ENCODE measurements around the gene CGNL1.

Gene CGNL1

GRCh38 chr15:57379487-57379886, 3.2 kb downstream of the CGNL1 start:
- Histone ChIP-seq H3K27me3 (replicated peaks; ENCODE audit: control insufficient read depth, insufficient read depth, low read length) (peaks cover 2% of the 10 kb centered on the region), H3K36me3 (ENCODE audit: control insufficient read depth, insufficient read depth, low read length) (no peaks in the 10 kb centered on the region), H3K4me3 (replicated peaks; ENCODE audit: low read depth, low read length) (no peak overlapping the region)
- TF ChIP-seq, protein P1, sequence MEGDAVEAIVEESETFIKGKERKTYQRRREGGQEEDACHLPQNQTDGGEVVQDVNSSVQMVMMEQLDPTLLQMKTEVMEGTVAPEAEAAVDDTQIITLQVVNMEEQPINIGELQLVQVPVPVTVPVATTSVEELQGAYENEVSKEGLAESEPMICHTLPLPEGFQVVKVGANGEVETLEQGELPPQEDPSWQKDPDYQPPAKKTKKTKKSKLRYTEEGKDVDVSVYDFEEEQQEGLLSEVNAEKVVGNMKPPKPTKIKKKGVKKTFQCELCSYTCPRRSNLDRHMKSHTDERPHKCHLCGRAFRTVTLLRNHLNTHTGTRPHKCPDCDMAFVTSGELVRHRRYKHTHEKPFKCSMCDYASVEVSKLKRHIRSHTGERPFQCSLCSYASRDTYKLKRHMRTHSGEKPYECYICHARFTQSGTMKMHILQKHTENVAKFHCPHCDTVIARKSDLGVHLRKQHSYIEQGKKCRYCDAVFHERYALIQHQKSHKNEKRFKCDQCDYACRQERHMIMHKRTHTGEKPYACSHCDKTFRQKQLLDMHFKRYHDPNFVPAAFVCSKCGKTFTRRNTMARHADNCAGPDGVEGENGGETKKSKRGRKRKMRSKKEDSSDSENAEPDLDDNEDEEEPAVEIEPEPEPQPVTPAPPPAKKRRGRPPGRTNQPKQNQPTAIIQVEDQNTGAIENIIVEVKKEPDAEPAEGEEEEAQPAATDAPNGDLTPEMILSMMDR (IDR thresholded peaks at IDR 0.05; ENCODE audit: insufficient read depth, low read length, poor library complexity, severe bottlenecking), result no peak
- no peak for DNase-seq (ENCODE audit: extremely low read depth, insufficient read length)

DNA sequence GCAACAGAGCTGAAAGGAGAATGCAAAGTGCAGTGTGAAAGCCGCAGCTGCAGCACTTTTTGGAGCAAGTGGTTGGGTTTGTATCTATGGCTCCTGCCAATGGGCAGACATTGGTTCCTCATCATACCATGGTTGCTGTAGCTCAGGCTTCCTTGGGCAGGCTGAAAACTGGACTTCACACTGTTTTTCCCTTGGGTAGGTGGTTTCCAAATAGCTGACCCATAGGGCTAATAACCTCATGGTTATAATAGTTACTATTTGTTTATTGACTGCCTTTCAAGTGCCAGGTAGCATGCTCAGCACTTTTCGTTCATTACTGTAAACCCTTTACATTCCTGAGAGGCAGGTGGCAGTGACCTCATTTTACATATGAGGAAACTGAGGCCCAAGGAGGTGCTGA, 4.5 kb downstream of the CGNL1 start:
- Histone ChIP-seq H3K27me3 (replicated peaks; ENCODE audit: control insufficient read depth, insufficient read depth, low read length) (no peaks in the 10 kb centered on the region; the same call in 1 of the 2 replicates), H3K36me3 (ENCODE audit: control insufficient read depth, insufficient read depth, low read length) (no peaks in the 10 kb centered on the region), H3K4me3 (replicated peaks; ENCODE audit: low read depth, low read length) (no peak overlapping the region)
- no peak for DNase-seq (ENCODE audit: extremely low read depth, insufficient read length)
- TF ChIP-seq, protein P1 (IDR thresholded peaks at IDR 0.05; ENCODE audit: insufficient read depth, low read length, poor library complexity, severe bottlenecking), result no peak

DNA sequence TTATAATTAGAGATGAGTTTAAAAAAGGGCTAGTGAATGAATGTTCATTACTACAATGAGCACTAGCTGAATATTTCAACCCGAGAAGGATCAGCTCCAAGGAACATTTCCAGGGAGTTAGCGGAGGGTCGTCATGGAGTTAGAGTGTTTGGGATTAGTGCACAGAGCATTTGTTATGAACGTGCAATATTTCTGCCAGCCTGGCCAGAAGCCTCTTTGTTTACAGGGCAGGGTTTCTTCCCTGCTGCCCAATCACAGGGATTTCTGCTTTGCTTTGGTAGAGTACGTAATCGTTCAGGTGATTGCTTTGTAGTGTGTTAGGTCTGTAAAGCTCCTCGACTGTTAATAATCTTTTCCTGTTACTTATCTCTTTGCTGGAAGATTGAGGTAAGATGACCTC, 5.9 kb downstream of the CGNL1 start:
- no peak for DNase-seq (ENCODE audit: extremely low read depth, insufficient read length)

DNA sequence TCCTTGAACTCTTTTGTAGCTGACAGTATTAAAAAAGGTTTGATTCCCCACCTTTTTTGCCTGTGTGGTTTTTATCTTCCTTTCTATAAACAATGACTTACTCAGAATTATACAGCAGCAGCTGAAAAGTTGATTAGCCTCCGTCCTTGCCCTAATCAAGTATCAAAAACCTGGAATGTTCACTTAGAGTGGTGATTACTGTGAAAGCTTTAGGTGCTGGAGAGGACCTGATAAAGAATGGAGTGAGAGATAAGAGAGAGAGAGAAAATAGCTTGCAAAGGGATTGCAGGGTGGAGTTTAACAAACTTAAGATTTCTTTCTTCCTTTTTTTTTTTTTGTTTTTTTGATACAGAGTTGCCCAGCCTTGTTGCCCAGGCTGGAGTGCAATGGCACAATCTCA, 6.7 kb downstream of the CGNL1 start:
- TF ChIP-seq, protein P1 (IDR thresholded peaks at IDR 0.05; ENCODE audit: insufficient read depth, low read length, poor library complexity, severe bottlenecking), result no peak
- H3K36me3 ChIP-seq (ENCODE audit: control insufficient read depth, insufficient read depth, low read length), result no peaks in the 10 kb centered on the region
- no peak overlapping the region for H3K4me3 ChIP-seq (replicated peaks; ENCODE audit: low read depth, low read length)
- no peaks in the 10 kb centered on the region for H3K27me3 ChIP-seq (replicated peaks; ENCODE audit: control insufficient read depth, insufficient read depth, low read length)
- no peak for DNase-seq (ENCODE audit: extremely low read depth, insufficient read length)

More for the DNA sequence above, 5.9 kb downstream of the CGNL1 start:
- TF ChIP-seq, protein P1 (IDR thresholded peaks at IDR 0.05; ENCODE audit: insufficient read depth, low read length, poor library complexity, severe bottlenecking), result no peak
- Histone ChIP-seq H3K36me3 (ENCODE audit: control insufficient read depth, insufficient read depth, low read length) (no peaks in the 10 kb centered on the region), H3K4me3 (replicated peaks; ENCODE audit: low read depth, low read length) (no peak overlapping the region), H3K27me3 (replicated peaks; ENCODE audit: control insufficient read depth, insufficient read depth, low read length) (no peaks in the 10 kb centered on the region)

- Histone ChIP-seq H3K27me3 (replicated peaks; ENCODE audit: control insufficient read depth, insufficient read depth, low read length) (no peaks in the 10 kb centered on the region), H3K4me3 (replicated peaks; ENCODE audit: low read depth, low read length) (no peak overlapping the region), H3K36me3 (ENCODE audit: control insufficient read depth, insufficient read depth, low read length) (no peaks in the 10 kb centered on the region)
- TF ChIP-seq, protein P1 (IDR thresholded peaks at IDR 0.05; ENCODE audit: insufficient read depth, low read length, poor library complexity, severe bottlenecking), result no peak
- no peak for DNase-seq (ENCODE audit: extremely low read depth, insufficient read length)
Observed at GRCh38 chr15:57384024-57384423, 7.7 kb downstream of the CGNL1 start.

DNA sequence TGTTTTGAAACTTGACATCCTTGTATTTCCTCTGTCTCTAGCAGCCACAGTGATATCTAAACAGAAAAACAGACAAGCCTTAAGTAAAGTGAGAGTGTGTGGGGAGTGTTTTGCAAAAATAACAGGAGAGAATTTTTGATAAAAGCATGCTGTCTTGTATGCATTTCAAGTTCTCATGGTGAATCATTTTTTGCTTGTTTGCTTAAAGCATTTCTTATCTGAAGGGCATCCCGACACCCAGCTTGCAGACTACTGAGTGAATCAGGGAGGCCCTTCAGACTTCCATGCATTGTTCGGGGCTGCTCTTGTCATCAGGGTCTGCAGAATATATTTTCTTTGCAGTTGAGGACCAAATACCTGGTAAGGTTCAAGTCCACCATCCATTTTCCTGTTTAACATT, 8.5 kb downstream of the CGNL1 start:
- no peak for DNase-seq (ENCODE audit: extremely low read depth, insufficient read length)
- TF ChIP-seq, protein P1 (IDR thresholded peaks at IDR 0.05; ENCODE audit: insufficient read depth, low read length, poor library complexity, severe bottlenecking), result no peak
- H3K4me3 ChIP-seq (replicated peaks; ENCODE audit: low read depth, low read length), result no peak overlapping the region
- no peaks in the 10 kb centered on the region for H3K27me3 ChIP-seq (replicated peaks; ENCODE audit: control insufficient read depth, insufficient read depth, low read length)
- H3K36me3 ChIP-seq (ENCODE audit: control insufficient read depth, insufficient read depth, low read length), result no peaks in the 10 kb centered on the region
